C1 segment of cervical spinal cord (tissue), 14 donors: ENCODE data around the gene AKT2.

Experiments used
- DNase-seq, 14 donors: peaks; one replicate each; lab custom pipeline; 2025; lab: John Stamatoyannopoulos, UW

AKT2 gene

GRCh38 chr19:40253611-40254092 lies 31.5 kb downstream of the AKT2 start:
- DNase-seq, result no peak

GRCh38 chr19:40252395-40252794 lies 32.8 kb downstream of the AKT2 start:
- peak in 1 of 14 donors; percentile 58 for DNase-seq

GRCh38 chr19:40251991-40252390 lies 33.2 kb downstream of the AKT2 start:
- DNase-seq, result no peak

- DNase-seq, result no peak
Measured at GRCh38 chr19:40251244-40251643, 33.9 kb downstream of the AKT2 start.

GRCh38 chr19:40249781-40250180 lies 35.4 kb downstream of the AKT2 start:
- no peak for DNase-seq

- DNase-seq, result peak in 1 of 14 donors; percentile 60
Measured at GRCh38 chr19:40249201-40249600, 35.9 kb downstream of the AKT2 start.

GRCh38 chr19:40247735-40248262 lies 37.3 kb downstream of the AKT2 start:
- no peak for DNase-seq

- DNase-seq, result no peak
Measured at GRCh38 chr19:40247178-40247577, 38.0 kb downstream of the AKT2 start.

- peak in 1 of 14 donors; percentile 36 for DNase-seq
Measured at GRCh38 chr19:40246292-40247073, 38.7 kb downstream of the AKT2 start.

- DNase-seq, result no peak
Measured at GRCh38 chr19:40245506-40246128, 39.5 kb downstream of the AKT2 start.

GRCh38 chr19:40244579-40245317 lies 40.4 kb downstream of the AKT2 start:
- DNase-seq, result no peak

GRCh38 chr19:40243181-40243580 lies 42.0 kb downstream of the AKT2 start:
- no peak for DNase-seq

- DNase-seq, result peak in 1 of 14 donors; percentile 60
Measured at GRCh38 chr19:40242480-40242879, 42.7 kb downstream of the AKT2 start.

GRCh38 chr19:40241809-40242384 lies 43.2 kb downstream of the AKT2 start:
- DNase-seq, result peak in 13 of 14 donors; percentile 25 to 88 (median 71)

- no peak for DNase-seq
Measured at GRCh38 chr19:40241125-40241808, 43.9 kb downstream of the AKT2 start.

GRCh38 chr19:40240332-40240731 lies 44.8 kb downstream of the AKT2 start:
- DNase-seq, result no peak

- no peak for DNase-seq
Measured at GRCh38 chr19:40239415-40240226, 45.5 kb downstream of the AKT2 start.

GRCh38 chr19:40238775-40239174 lies 46.4 kb downstream of the AKT2 start:
- no peak for DNase-seq

GRCh38 chr19:40237791-40238190 lies 47.4 kb downstream of the AKT2 start:
- no peak for DNase-seq

- DNase-seq, result no peak
Measured at GRCh38 chr19:40236366-40236765, 48.8 kb downstream of the AKT2 start.
